ENCODE results near the gene PTPRJ. TPM values are rescaled to one million over a fixed set of nuclear protein-coding genes. Genes with fewer than 3 reads are reported as not detected.

PTPRJ gene
- total and polyA plus RNA-seq, 2 donors (not counting 1 experiment from before 2014, with no cell fraction given) = 5.3 to 5.8 TPM

- no peak overlapping the region for H2AFZ ChIP-seq (ENCODE audit: low read length)
- no peak for DNase-seq (ENCODE audit: low read depth in 2 of 2)
- no peaks in the 10 kb centered on the region for H3K36me3 ChIP-seq (ENCODE audit: control insufficient read depth, insufficient read depth, low read length)
- H4K20me1 ChIP-seq (ENCODE audit: control insufficient read depth, extremely low read depth, insufficient read depth, low read length) = no peaks in the 10 kb centered on the region
- H3K79me2 ChIP-seq (ENCODE audit: control insufficient read depth, insufficient read depth, low read length) = no peaks in the 10 kb centered on the region
- no peak overlapping the region for H3K9ac ChIP-seq (ENCODE audit: insufficient read depth, low read length)
- H3K4me2 ChIP-seq (ENCODE audit: extremely low read depth, insufficient read depth, low read length) = no peak overlapping the region
- no peak for TF ChIP-seq CTCF (conservative IDR thresholded peaks at IDR 0.05 in 1 of 2, IDR thresholded peaks at IDR 0.05 in 1 of 2; ENCODE audit: low read depth in 1 of 2, low read length in 2 of 2)
- TF ChIP-seq EZH2 (IDR thresholded peaks at IDR 0.05; ENCODE audit: low read length, missing control alignments) = no peak
- no peaks in the 10 kb centered on the region for H3K9me3 ChIP-seq (ENCODE audit: control insufficient read depth, insufficient read depth, low read depth, low read length)
- H3K27me3 ChIP-seq (ENCODE audit: control insufficient read depth, insufficient read depth, low read length) = no peaks in the 10 kb centered on the region
- H3K27ac ChIP-seq (ENCODE audit: insufficient read depth, low read length) = no peak overlapping the region
- H3K4me1 ChIP-seq (ENCODE audit: control insufficient read depth, extremely low read depth, insufficient read depth, low read length) = peaks cover 2% of the 10 kb centered on the region
- no peak overlapping the region for H3K4me3 ChIP-seq (replicated peaks in 1 of 4; ENCODE audit: control extremely low read depth in 1 of 4, insufficient read depth in 1 of 4, low read depth in 3 of 4, low read length in 4 of 4)
Measured at GRCh38 chr11:48177661-48178060, 197.3 kb downstream of the PTPRJ start.

GRCh38 chr11:48180627-48181026, 200.3 kb downstream of the PTPRJ start:
- no peak overlapping the region for H2AFZ ChIP-seq (ENCODE audit: low read length)
- H4K20me1 ChIP-seq (ENCODE audit: control insufficient read depth, extremely low read depth, insufficient read depth, low read length) = no peaks in the 10 kb centered on the region
- H3K36me3 ChIP-seq (ENCODE audit: control insufficient read depth, insufficient read depth, low read length) = no peaks in the 10 kb centered on the region
- H3K79me2 ChIP-seq (ENCODE audit: control insufficient read depth, insufficient read depth, low read length) = no peaks in the 10 kb centered on the region
- H3K9ac ChIP-seq (ENCODE audit: insufficient read depth, low read length) = no peak overlapping the region
- no peak overlapping the region for H3K4me3 ChIP-seq (replicated peaks in 1 of 4; ENCODE audit: control extremely low read depth in 1 of 4, insufficient read depth in 1 of 4, low read depth in 3 of 4, low read length in 4 of 4)
- no peaks in the 10 kb centered on the region for H3K4me1 ChIP-seq (ENCODE audit: control insufficient read depth, extremely low read depth, insufficient read depth, low read length)
- no peak overlapping the region for H3K4me2 ChIP-seq (ENCODE audit: extremely low read depth, insufficient read depth, low read length)
- no peaks in the 10 kb centered on the region for H3K27me3 ChIP-seq (ENCODE audit: control insufficient read depth, insufficient read depth, low read length)
- no peak for TF ChIP-seq EZH2 (IDR thresholded peaks at IDR 0.05; ENCODE audit: low read length, missing control alignments)
- TF ChIP-seq CTCF (conservative IDR thresholded peaks at IDR 0.05 in 1 of 2, IDR thresholded peaks at IDR 0.05 in 1 of 2; ENCODE audit: low read depth in 1 of 2, low read length in 2 of 2) = no peak
- DNase-seq (ENCODE audit: low read depth in 2 of 2) = no peak
- H3K9me3 ChIP-seq (ENCODE audit: control insufficient read depth, insufficient read depth, low read depth, low read length) = no peaks in the 10 kb centered on the region
- no peak overlapping the region for H3K27ac ChIP-seq (ENCODE audit: insufficient read depth, low read length)

- Histone ChIP-seq H3K9ac (ENCODE audit: insufficient read depth, low read length) (no peak overlapping the region), H3K4me2 (ENCODE audit: extremely low read depth, insufficient read depth, low read length) (no peak overlapping the region), H3K27ac (ENCODE audit: insufficient read depth, low read length) (no peak overlapping the region), H3K27me3 (ENCODE audit: control insufficient read depth, insufficient read depth, low read length) (no peaks in the 10 kb centered on the region), H2AFZ (ENCODE audit: low read length) (no peak overlapping the region), H3K9me3 (ENCODE audit: control insufficient read depth, insufficient read depth, low read depth, low read length) (no peaks in the 10 kb centered on the region), H3K36me3 (ENCODE audit: control insufficient read depth, insufficient read depth, low read length) (no peaks in the 10 kb centered on the region), H3K4me1 (ENCODE audit: control insufficient read depth, extremely low read depth, insufficient read depth, low read length) (no peaks in the 10 kb centered on the region), H3K4me3 (replicated peaks in 1 of 4; ENCODE audit: control extremely low read depth in 1 of 4, insufficient read depth in 1 of 4, low read depth in 3 of 4, low read length in 4 of 4) (no peak overlapping the region), H3K79me2 (ENCODE audit: control insufficient read depth, insufficient read depth, low read length) (no peaks in the 10 kb centered on the region), H4K20me1 (ENCODE audit: control insufficient read depth, extremely low read depth, insufficient read depth, low read length) (no peaks in the 10 kb centered on the region)
- TF ChIP-seq EZH2 (IDR thresholded peaks at IDR 0.05; ENCODE audit: low read length, missing control alignments) (no peak), CTCF (conservative IDR thresholded peaks at IDR 0.05 in 1 of 2, IDR thresholded peaks at IDR 0.05 in 1 of 2; ENCODE audit: low read depth in 1 of 2, low read length in 2 of 2) (no peak)
- no peak for DNase-seq (ENCODE audit: low read depth in 2 of 2)
Measured at GRCh38 chr11:48182860-48183526, 202.6 kb downstream of the PTPRJ start.
